OCI-LY7 (cell line): ENCODE data around the gene ZNF485. TPM values are rescaled to one million over a fixed set of nuclear protein-coding genes. Genes with fewer than 3 reads are reported as not detected.

Experiments
- BruUV-seq: library from RNA; stranded (reverse); fragments of 400-500 nt; replicated peaks from 2 replicates; lab custom pipeline; 2021; lab: Mats Ljungman, UMichigan
- CTCF ChIA-PET: fragments of 300-600 bp; sonication (Branson Sonifier 250); formaldehyde crosslinking; loops from one replicate; lab custom pipeline; 2022; ENCODE audit warnings: antibody characterized with exemption; ENCODE audit not compliant: unreplicated experiment; lab: Charles Lee
- POLR2A ChIA-PET: fragments of 300-600 bp; sonication (Branson Sonifier 250); formaldehyde crosslinking; loops from one replicate; lab custom pipeline; 2022; ENCODE audit warnings: antibody characterized with exemption; lab: Charles Lee
- DNase-seq: peaks from one replicate; pipeline ENCODE4 v3.0.0-alpha.2; 2015; ENCODE audit warnings: low spot score
- H2AFZ ChIP-seq: fragments of 200-600 bp; sonication (generic), shearing (Covaris generic); 2 replicates; pipeline ENCODE4 v1.6.1; 2014; ENCODE audit warnings: mild to moderate bottlenecking, antibody characterized with exemption, low read length, moderate library complexity
- H3K27ac ChIP-seq: fragments of 200-600 bp; sonication (generic); 2 replicates; pipeline ENCODE4 v1.5.1; 2014; ENCODE audit warnings: mixed run types, low read depth, mild to moderate bottlenecking, moderate library complexity, low read length, inconsistent platforms; ENCODE audit not compliant: poor library complexity, severe bottlenecking
- H3K36me3 ChIP-seq: fragments of 200-600 bp; sonication (generic); 2 replicates; pipeline ENCODE4 v1.6.1; 2014; ENCODE audit warnings: mild to moderate bottlenecking, antibody characterized with exemption, low read length, moderate library complexity, mixed read lengths; ENCODE audit not compliant: insufficient read depth
- H3K4me1 ChIP-seq: fragments of 200-600 bp; sonication (generic); 2 replicates; pipeline ENCODE4 v1.5.1; 2014; ENCODE audit warnings: mild to moderate bottlenecking, low read length; ENCODE audit not compliant: insufficient read depth, poor library complexity, severe bottlenecking
- H3K4me2 ChIP-seq: fragments of 200-600 bp; sonication (generic); 2 replicates; pipeline ENCODE4 v1.6.1; 2014; ENCODE audit warnings: mild to moderate bottlenecking, low read length
- H3K4me3 ChIP-seq: fragments of 200-600 bp; sonication (generic); 2 replicates; pipeline ENCODE4 v1.5.1; 2014; ENCODE audit warnings: mild to moderate bottlenecking, low read depth, low read length; ENCODE audit not compliant: poor library complexity, severe bottlenecking
- H3K79me2 ChIP-seq: fragments of 200-600 bp; sonication (generic); 2 replicates; pipeline ENCODE4 v1.6.1; 2016; ENCODE audit warnings: low read depth, mild to moderate bottlenecking, low read length, moderate library complexity, mixed read lengths; ENCODE audit not compliant: insufficient read depth
- H3K9me2 ChIP-seq: fragments of 200-600 bp; sonication (generic); 2 replicates; pipeline ENCODE4 v1.6.1; 2016; ENCODE audit warnings: mild to moderate bottlenecking, low read length, mixed read lengths; ENCODE audit not compliant: insufficient read depth
- H3K9me3 ChIP-seq: fragments of 200-600 bp; sonication (generic); 2 replicates; pipeline ENCODE4 v1.6.1; 2014; ENCODE audit warnings: mild to moderate bottlenecking, mixed run types, low read length, mixed read lengths
- H4K20me1 ChIP-seq: fragments of 200-600 bp; sonication (generic); 2 replicates; pipeline ENCODE4 v1.6.1; 2014; ENCODE audit warnings: mild to moderate bottlenecking, antibody characterized with exemption, low read length, moderate library complexity, mixed read lengths; ENCODE audit not compliant: insufficient read depth
- EZH2phosphoT487 ChIP-seq: fragments of 200-600 bp; sonication (generic); IDR thresholded peaks from 2 replicates; pipeline ENCODE4 v1.6.1; 2018; ENCODE audit warnings: low read depth, borderline replicate concordance, mild to moderate bottlenecking, mixed run types, antibody characterized with exemption, low read length, moderate library complexity, mixed read lengths
- intact Hi-C: fragments of 100-400 bp; cut with micrococcal nuclease; formaldehyde crosslinking; loops from one replicate; pipeline ENCODE4 v1.10.0; 2022; ENCODE audit not compliant: unreplicated experiment
- total RNA-seq, 2 experiments: library from RNA; depleted of rRNA in 1 of 2; stranded (reverse); fragments of >200 nt in 1 of 2; shearing (Covaris generic) in 1 of 2; gene quantifications; 2 replicates each; pipeline ENCODE4 v1.2.3, GENCODE V29; 2014 to 2022
- TF ChIP-seq, protein P1 (sequence below): fragments of 200-600 bp; sonication (generic); conservative IDR thresholded peaks from 2 replicates; pipeline ENCODE4 v1.5.1; 2014; ENCODE audit warnings: mild to moderate bottlenecking, antibody characterized with exemption, low read length, moderate library complexity, mixed read lengths

Gene ZNF485
- total RNA-seq, 2 experiments from 2014 or later: 7.9 to 9.9 TPM

DNA sequence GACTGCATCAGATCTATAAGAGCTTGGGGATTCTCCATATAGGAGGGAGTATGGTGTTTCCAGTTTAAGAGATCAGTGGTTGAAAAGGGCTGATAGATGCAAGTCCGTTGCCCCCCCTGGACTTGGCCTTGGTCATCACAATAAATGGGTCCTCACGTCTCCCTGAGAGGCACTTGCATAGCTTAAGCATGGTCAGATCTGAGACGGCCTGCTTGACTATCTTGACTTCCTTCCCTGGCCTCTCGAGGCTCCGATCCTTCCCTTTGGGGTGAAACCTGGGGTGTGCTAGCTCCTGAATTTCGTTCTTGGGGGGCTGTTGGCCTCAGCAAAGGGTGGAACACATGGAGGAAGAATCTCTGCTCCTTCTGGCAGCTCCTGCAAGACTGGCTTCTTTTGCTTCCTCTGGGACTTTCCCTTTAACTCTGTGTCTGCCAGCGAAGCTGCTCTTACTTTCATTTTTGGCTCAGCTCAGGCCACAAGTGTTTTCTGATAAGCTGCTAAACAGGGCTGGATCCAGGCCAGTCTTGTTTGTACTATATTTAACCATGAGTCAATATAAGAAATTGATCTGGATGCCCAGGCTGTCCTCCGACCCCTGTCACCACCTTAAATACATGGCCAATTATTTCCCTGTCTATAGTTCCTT is 11.2 kb upstream of the ZNF485 start:
- no peaks in the 10 kb centered on the region for H3K36me3 ChIP-seq
- peak overlapping the region; percentile 60 for H2AFZ ChIP-seq
- H3K4me2 ChIP-seq: peak overlapping the region; percentile 64
- ChIA-PET CTCF (no interaction called here), POLR2A (interaction anchor here (0.6 to 0.9 kb wide), 4 partner anchors 14 to 555 kb away, joined by 3 to 4 read pairs (median 4); no protein-coding TSS in a partner anchor)
- 0 out of 2 replicates have a peak, but pooled peaks cover 5% of the 10 kb centered on the region for H3K9me3 ChIP-seq
- peak; percentile 43 for DNase-seq
- H3K4me3 ChIP-seq: peak overlapping the region; percentile 53
- no peaks in the 10 kb centered on the region for H3K79me2 ChIP-seq
- H3K9me2 ChIP-seq: no peaks in the 10 kb centered on the region
- H4K20me1 ChIP-seq: no peaks in the 10 kb centered on the region
- H3K4me1 ChIP-seq: peaks cover 11% of the 10 kb centered on the region
- intact Hi-C loops: no loop called here
- H3K27ac ChIP-seq: no peak overlapping the region
- no TSS peak for BruUV-seq
- TF ChIP-seq, protein P1, sequence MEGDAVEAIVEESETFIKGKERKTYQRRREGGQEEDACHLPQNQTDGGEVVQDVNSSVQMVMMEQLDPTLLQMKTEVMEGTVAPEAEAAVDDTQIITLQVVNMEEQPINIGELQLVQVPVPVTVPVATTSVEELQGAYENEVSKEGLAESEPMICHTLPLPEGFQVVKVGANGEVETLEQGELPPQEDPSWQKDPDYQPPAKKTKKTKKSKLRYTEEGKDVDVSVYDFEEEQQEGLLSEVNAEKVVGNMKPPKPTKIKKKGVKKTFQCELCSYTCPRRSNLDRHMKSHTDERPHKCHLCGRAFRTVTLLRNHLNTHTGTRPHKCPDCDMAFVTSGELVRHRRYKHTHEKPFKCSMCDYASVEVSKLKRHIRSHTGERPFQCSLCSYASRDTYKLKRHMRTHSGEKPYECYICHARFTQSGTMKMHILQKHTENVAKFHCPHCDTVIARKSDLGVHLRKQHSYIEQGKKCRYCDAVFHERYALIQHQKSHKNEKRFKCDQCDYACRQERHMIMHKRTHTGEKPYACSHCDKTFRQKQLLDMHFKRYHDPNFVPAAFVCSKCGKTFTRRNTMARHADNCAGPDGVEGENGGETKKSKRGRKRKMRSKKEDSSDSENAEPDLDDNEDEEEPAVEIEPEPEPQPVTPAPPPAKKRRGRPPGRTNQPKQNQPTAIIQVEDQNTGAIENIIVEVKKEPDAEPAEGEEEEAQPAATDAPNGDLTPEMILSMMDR: no peak
- TF ChIP-seq EZH2phosphoT487: no peak

DNA sequence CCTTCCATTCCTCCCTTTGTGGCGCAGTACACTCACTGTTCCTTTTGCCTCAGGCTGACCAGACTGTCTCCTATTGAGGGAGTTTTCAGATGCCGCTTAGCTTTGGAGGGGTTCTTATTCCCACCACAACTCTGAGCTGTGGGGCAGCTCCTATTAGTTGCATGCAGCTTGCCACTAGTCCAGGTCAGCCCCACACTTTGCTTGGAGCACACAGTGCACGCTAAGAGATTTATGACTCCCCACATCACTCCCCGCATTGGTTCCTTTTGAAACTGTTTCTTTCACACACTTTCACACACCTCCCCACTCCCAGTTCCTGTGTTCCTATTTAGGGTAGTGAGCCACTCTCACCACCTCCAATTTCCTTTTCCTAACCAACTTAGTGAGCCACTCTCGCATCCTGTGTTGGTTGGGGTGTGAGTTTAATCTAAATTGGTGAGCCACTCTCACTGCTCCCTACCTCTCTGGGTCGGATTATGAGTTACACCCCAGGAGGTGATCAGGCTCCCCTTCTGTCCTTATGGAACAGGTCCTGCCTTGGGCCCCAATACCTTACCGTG is 10.4 kb upstream of the ZNF485 start:
- no peaks in the 10 kb centered on the region for H3K36me3 ChIP-seq
- no peak for TF ChIP-seq EZH2phosphoT487
- TF ChIP-seq, protein P1: no peak
- H3K4me2 ChIP-seq: peak overlapping the region; percentile 64
- H3K9me2 ChIP-seq: no peaks in the 10 kb centered on the region
- intact Hi-C loops: no loop called here
- no peak overlapping the region for H3K27ac ChIP-seq
- DNase-seq: no peak
- H2AFZ ChIP-seq: peak overlapping the region; percentile 60; the same call in 1 of the 2 replicates
- H3K4me1 ChIP-seq: peaks cover 11% of the 10 kb centered on the region
- no peaks in the 10 kb centered on the region for H3K79me2 ChIP-seq
- CTCF ChIA-PET: no interaction called here
- no TSS peak for BruUV-seq
- no peaks in the 10 kb centered on the region for H4K20me1 ChIP-seq
- no peak overlapping the region for H3K4me3 ChIP-seq
- H3K9me3 ChIP-seq: 0 out of 2 replicates have a peak, but pooled peaks cover 5% of the 10 kb centered on the region
- POLR2A ChIA-PET: no interaction called here

DNA sequence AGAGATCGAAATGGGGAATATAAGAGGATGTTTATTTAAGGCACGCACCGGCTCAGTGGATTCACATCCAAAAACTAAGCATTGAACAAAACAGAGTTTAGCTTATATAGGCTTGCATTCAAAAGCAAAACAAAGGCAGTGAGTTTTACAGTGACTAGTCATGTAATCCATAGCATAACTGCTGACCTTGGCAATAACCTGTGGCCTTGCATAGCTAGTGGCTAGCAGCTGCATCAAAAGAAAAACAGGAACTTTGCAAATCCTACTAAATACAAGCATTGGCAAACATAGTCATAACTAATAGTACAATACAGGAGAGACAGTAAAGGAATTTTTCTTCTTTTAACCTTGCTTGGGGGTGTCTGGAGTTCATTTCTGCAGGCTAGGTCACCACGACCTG is 9.7 kb upstream of the ZNF485 start:
- no TSS peak for BruUV-seq
- Histone ChIP-seq H3K9me3 (0 out of 2 replicates have a peak, but pooled peaks cover 5% of the 10 kb centered on the region), H3K36me3 (no peaks in the 10 kb centered on the region), H3K4me1 (peaks cover 11% of the 10 kb centered on the region), H3K4me2 (no peak overlapping the region), H3K9me2 (no peaks in the 10 kb centered on the region), H3K4me3 (no peak overlapping the region), H4K20me1 (no peaks in the 10 kb centered on the region), H2AFZ (no peak overlapping the region), H3K27ac (no peak overlapping the region), H3K79me2 (no peaks in the 10 kb centered on the region)
- no peak for DNase-seq
- intact Hi-C loops: no loop called here
- CTCF ChIA-PET: no interaction called here
- TF ChIP-seq, protein P1: no peak
- TF ChIP-seq EZH2phosphoT487: no peak
- POLR2A ChIA-PET: no interaction called here
